ENCODE data around the gene COL25A1.

Gene COL25A1

GRCh38 chr4:109206620-109207019 is 95.8 kb downstream of the COL25A1 start:
- H3K27me3 ChIP-seq (ENCODE audit: insufficient read depth, insufficient read length): no peaks in the 10 kb centered on the region
- no peak for DNase-seq (ENCODE audit: low read depth, low spot score)
- H3K4me3 ChIP-seq (ENCODE audit: insufficient read length, low read depth): no peak overlapping the region
- no peaks in the 10 kb centered on the region for H3K4me1 ChIP-seq (ENCODE audit: insufficient read depth, insufficient read length)
- H3K9ac ChIP-seq (ENCODE audit: insufficient read length, low read depth): no peak overlapping the region
- TF ChIP-seq SUZ12 (IDR thresholded peaks at IDR 0.05; ENCODE audit: extremely low read depth, insufficient read depth, insufficient read length) (no peak), ZNF274 (IDR thresholded peaks at IDR 0.05; ENCODE audit: low read depth, low read length) (no peak), YY1 (IDR thresholded peaks at IDR 0.05; ENCODE audit: insufficient read depth, insufficient read length) (no peak)
- H3K36me3 ChIP-seq (ENCODE audit: insufficient read depth, insufficient read length, low read length): no peaks in the 10 kb centered on the region
- no peaks in the 10 kb centered on the region for H3K9me3 ChIP-seq (ENCODE audit: insufficient read depth, low read length)

GRCh38 chr4:109205186-109205585 is 97.3 kb downstream of the COL25A1 start:
- no peaks in the 10 kb centered on the region for H3K36me3 ChIP-seq (ENCODE audit: insufficient read depth, insufficient read length, low read length)
- no peak for DNase-seq (ENCODE audit: low read depth, low spot score)
- H3K4me3 ChIP-seq (ENCODE audit: insufficient read length, low read depth): no peak overlapping the region
- no peaks in the 10 kb centered on the region for H3K9me3 ChIP-seq (ENCODE audit: insufficient read depth, low read length)
- H3K9ac ChIP-seq (ENCODE audit: insufficient read length, low read depth): no peak overlapping the region
- no peaks in the 10 kb centered on the region for H3K4me1 ChIP-seq (ENCODE audit: insufficient read depth, insufficient read length)
- no peaks in the 10 kb centered on the region for H3K27me3 ChIP-seq (ENCODE audit: insufficient read depth, insufficient read length)
- TF ChIP-seq SUZ12 (IDR thresholded peaks at IDR 0.05; ENCODE audit: extremely low read depth, insufficient read depth, insufficient read length) (no peak), YY1 (IDR thresholded peaks at IDR 0.05; ENCODE audit: insufficient read depth, insufficient read length) (no peak), ZNF274 (IDR thresholded peaks at IDR 0.05; ENCODE audit: low read depth, low read length) (no peak)

GRCh38 chr4:109199585-109199984 is 102.9 kb downstream of the COL25A1 start:
- H3K36me3 ChIP-seq (ENCODE audit: insufficient read depth, insufficient read length, low read length): no peaks in the 10 kb centered on the region
- no peaks in the 10 kb centered on the region for H3K9me3 ChIP-seq (ENCODE audit: insufficient read depth, low read length)
- H3K4me1 ChIP-seq (ENCODE audit: insufficient read depth, insufficient read length): no peaks in the 10 kb centered on the region
- no peak overlapping the region for H3K4me3 ChIP-seq (ENCODE audit: insufficient read length, low read depth)
- no peak for DNase-seq (ENCODE audit: low read depth, low spot score)
- H3K27me3 ChIP-seq (ENCODE audit: insufficient read depth, insufficient read length): no peaks in the 10 kb centered on the region
- no peak for TF ChIP-seq ZNF274 (IDR thresholded peaks at IDR 0.05; ENCODE audit: low read depth, low read length)
- TF ChIP-seq YY1 (IDR thresholded peaks at IDR 0.05; ENCODE audit: insufficient read depth, insufficient read length): no peak
- no peak for TF ChIP-seq SUZ12 (IDR thresholded peaks at IDR 0.05; ENCODE audit: extremely low read depth, insufficient read depth, insufficient read length)
- no peak overlapping the region for H3K9ac ChIP-seq (ENCODE audit: insufficient read length, low read depth)

- no peak for DNase-seq (ENCODE audit: low read depth, low spot score)
- Histone ChIP-seq H3K27me3 (ENCODE audit: insufficient read depth, insufficient read length) (no peaks in the 10 kb centered on the region), H3K4me3 (ENCODE audit: insufficient read length, low read depth) (no peak overlapping the region), H3K9me3 (ENCODE audit: insufficient read depth, low read length) (no peaks in the 10 kb centered on the region), H3K4me1 (ENCODE audit: insufficient read depth, insufficient read length) (no peaks in the 10 kb centered on the region), H3K9ac (ENCODE audit: insufficient read length, low read depth) (no peak overlapping the region), H3K36me3 (ENCODE audit: insufficient read depth, insufficient read length, low read length) (no peaks in the 10 kb centered on the region)
- TF ChIP-seq ZNF274 (IDR thresholded peaks at IDR 0.05; ENCODE audit: low read depth, low read length) (no peak), SUZ12 (IDR thresholded peaks at IDR 0.05; ENCODE audit: extremely low read depth, insufficient read depth, insufficient read length) (no peak), YY1 (IDR thresholded peaks at IDR 0.05; ENCODE audit: insufficient read depth, insufficient read length) (no peak)
Measured at GRCh38 chr4:109195646-109196045, 106.8 kb downstream of the COL25A1 start.

GRCh38 chr4:109191216-109191615 is 111.2 kb downstream of the COL25A1 start:
- Histone ChIP-seq H3K9me3 (ENCODE audit: insufficient read depth, low read length) (no peaks in the 10 kb centered on the region), H3K4me3 (ENCODE audit: insufficient read length, low read depth) (no peak overlapping the region), H3K27me3 (ENCODE audit: insufficient read depth, insufficient read length) (no peaks in the 10 kb centered on the region), H3K9ac (ENCODE audit: insufficient read length, low read depth) (no peak overlapping the region), H3K4me1 (ENCODE audit: insufficient read depth, insufficient read length) (no peaks in the 10 kb centered on the region), H3K36me3 (ENCODE audit: insufficient read depth, insufficient read length, low read length) (no peaks in the 10 kb centered on the region)
- TF ChIP-seq SUZ12 (IDR thresholded peaks at IDR 0.05; ENCODE audit: extremely low read depth, insufficient read depth, insufficient read length): no peak
- no peak for DNase-seq (ENCODE audit: low read depth, low spot score)

GRCh38 chr4:109186458-109186945 is 116.0 kb downstream of the COL25A1 start:
- Histone ChIP-seq H3K4me1 (ENCODE audit: insufficient read depth, insufficient read length) (no peaks in the 10 kb centered on the region), H3K36me3 (ENCODE audit: insufficient read depth, insufficient read length, low read length) (no peaks in the 10 kb centered on the region), H3K9me3 (ENCODE audit: insufficient read depth, low read length) (0 out of 2 replicates have a peak, but pooled peaks cover 3% of the 10 kb centered on the region), H3K4me3 (ENCODE audit: insufficient read length, low read depth) (no peak overlapping the region), H3K27me3 (ENCODE audit: insufficient read depth, insufficient read length) (no peaks in the 10 kb centered on the region), H3K9ac (ENCODE audit: insufficient read length, low read depth) (no peak overlapping the region)
- DNase-seq (ENCODE audit: low read depth, low spot score): no peak
- TF ChIP-seq ZNF274 (IDR thresholded peaks at IDR 0.05; ENCODE audit: low read depth, low read length) (no peak), SUZ12 (IDR thresholded peaks at IDR 0.05; ENCODE audit: extremely low read depth, insufficient read depth, insufficient read length) (no peak), YY1 (IDR thresholded peaks at IDR 0.05; ENCODE audit: insufficient read depth, insufficient read length) (no peak)

- 0 out of 2 replicates have a peak, but pooled peaks cover 3% of the 10 kb centered on the region for H3K9me3 ChIP-seq (ENCODE audit: insufficient read depth, low read length)
- TF ChIP-seq YY1 (IDR thresholded peaks at IDR 0.05; ENCODE audit: insufficient read depth, insufficient read length): no peak
- no peak for TF ChIP-seq SUZ12 (IDR thresholded peaks at IDR 0.05; ENCODE audit: extremely low read depth, insufficient read depth, insufficient read length)
- no peak for TF ChIP-seq ZNF274 (IDR thresholded peaks at IDR 0.05; ENCODE audit: low read depth, low read length)
- no peaks in the 10 kb centered on the region for H3K36me3 ChIP-seq (ENCODE audit: insufficient read depth, insufficient read length, low read length)
- no peaks in the 10 kb centered on the region for H3K27me3 ChIP-seq (ENCODE audit: insufficient read depth, insufficient read length)
- no peak overlapping the region for H3K9ac ChIP-seq (ENCODE audit: insufficient read length, low read depth)
- no peaks in the 10 kb centered on the region for H3K4me1 ChIP-seq (ENCODE audit: insufficient read depth, insufficient read length)
- no peak for DNase-seq (ENCODE audit: low read depth, low spot score)
- no peak overlapping the region for H3K4me3 ChIP-seq (ENCODE audit: insufficient read length, low read depth)
Measured at GRCh38 chr4:109185951-109186350, 116.5 kb downstream of the COL25A1 start.

Data from NT2/D1 (cell line).